HG03432 (cell line): ENCODE measurements around the gene CREBZF.
A peak's percentile ranks its signal among the peaks of the same experiment; 100 is the strongest.

Source experiments
- ATAC-seq: cut with Tn5 transposase; IDR thresholded peaks from one replicate; pipeline ENCODE4 v1.9.1; 2021; ENCODE audit warnings: mild to moderate bottlenecking, moderate library complexity; ENCODE audit not compliant: unreplicated experiment

Gene CREBZF

GRCh38 chr11:85664615-85665481 lies at the start of gene CREBZF:
Gene CREBZF, minus strand, starts transcription at chr11:85665129. Its CDS starts 254 bp downstream, at chr11:85664875.
- ATAC-seq: peak; percentile 92

- ATAC-seq: no peak
Observed at GRCh38 chr11:85712953-85713352, 48.0 kb upstream of the CREBZF start.

- ATAC-seq: no peak
Observed at GRCh38 chr11:85710917-85711316, 46.0 kb upstream of the CREBZF start.

GRCh38 chr11:85709941-85710702 lies 45.2 kb upstream of the CREBZF start:
- ATAC-seq: no peak

- no peak for ATAC-seq
Observed at GRCh38 chr11:85705800-85706199, 40.9 kb upstream of the CREBZF start.

GRCh38 chr11:85704967-85705366 lies 40.0 kb upstream of the CREBZF start:
- no peak for ATAC-seq

GRCh38 chr11:85699957-85700741 lies 35.2 kb upstream of the CREBZF start:
- ATAC-seq: peak; percentile 95

GRCh38 chr11:85698195-85698594 lies 33.3 kb upstream of the CREBZF start:
- no peak for ATAC-seq

GRCh38 chr11:85697747-85698146 lies 32.8 kb upstream of the CREBZF start:
- ATAC-seq: no peak

- no peak for ATAC-seq
Observed at GRCh38 chr11:85695546-85695945, 30.6 kb upstream of the CREBZF start.

- ATAC-seq: peak; percentile 48
Observed at GRCh38 chr11:85694385-85694980, 29.6 kb upstream of the CREBZF start.

- peak; percentile 54 for ATAC-seq
Observed at GRCh38 chr11:85685820-85686459, 21.0 kb upstream of the CREBZF start, which contains the start of gene CCDC89. Gene CCDC89, minus strand, starts transcription at chr11:85686195. Its CDS starts 65 bp downstream, at chr11:85686130.

GRCh38 chr11:85685125-85685819 lies 20.3 kb upstream of the CREBZF start:
- no peak for ATAC-seq

- peak; percentile 72 for ATAC-seq
Observed at GRCh38 chr11:85682330-85683305, 17.7 kb upstream of the CREBZF start.

- ATAC-seq: no peak
Observed at GRCh38 chr11:85680897-85681296, 16.0 kb upstream of the CREBZF start.

GRCh38 chr11:85679576-85679975 lies 14.6 kb upstream of the CREBZF start:
- ATAC-seq: no peak

- ATAC-seq: no peak
Observed at GRCh38 chr11:85673393-85673792, 8.5 kb upstream of the CREBZF start.
